Glomerular endothelial cell (primary cell): Measurements from ENCODE around the gene TRIM22. TPM values are rescaled to one million over a fixed set of nuclear protein-coding genes. Genes with fewer than 3 reads are reported as not detected.
"Not testable (repeated sequence)": the region's sequence is repeated elsewhere in the genome, so short reads cannot be mapped to it uniquely, and the experiment has no call there.

Experiments used
- DNase-seq: peaks from one replicate; pipeline ENCODE4 v3.0.0-alpha.2; 2011; ENCODE audit warnings: low read depth, low spot score; ENCODE audit errors: extremely low read depth
- total RNA-seq: library from RNA; depleted of rRNA; stranded (reverse); fragments of >200 nt; gene quantifications from 2 replicates; pipeline ENCODE4 v1.2.3, GENCODE V29; 2015

Gene TRIM22
- total RNA-seq, 1 donor from 2014 or later: 128 TPM

- DNase-seq: no peak
Measured at GRCh38 chr11:5690216-5690615, 626 bp downstream of the TRIM22 start.

GRCh38 chr11:5690736-5691135 is 1.1 kb downstream of the TRIM22 start:
- no peak for DNase-seq

GRCh38 chr11:5691238-5691963 is 1.8 kb downstream of the TRIM22 start:
- DNase-seq: not testable (repeated sequence)

DNA sequence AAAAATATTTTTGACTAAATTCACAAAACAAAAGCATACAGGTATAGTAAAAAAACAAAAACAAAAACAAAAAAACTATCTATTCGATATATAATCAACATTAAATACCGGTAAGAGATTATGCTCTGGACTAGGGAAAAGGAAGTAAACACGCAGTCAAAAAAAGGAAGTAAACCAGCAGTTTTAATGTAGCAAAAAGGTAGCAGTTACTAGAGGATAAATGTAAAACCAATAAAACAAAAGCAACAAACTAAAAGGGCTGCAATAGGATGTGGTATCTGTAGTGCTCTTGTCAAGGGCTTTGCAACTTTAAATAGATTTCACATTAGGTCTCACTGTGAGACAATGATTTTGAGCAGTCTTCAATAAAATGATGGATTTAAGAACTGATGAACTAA is 2.4 kb downstream of the TRIM22 start:
- no peak for DNase-seq

DNA sequence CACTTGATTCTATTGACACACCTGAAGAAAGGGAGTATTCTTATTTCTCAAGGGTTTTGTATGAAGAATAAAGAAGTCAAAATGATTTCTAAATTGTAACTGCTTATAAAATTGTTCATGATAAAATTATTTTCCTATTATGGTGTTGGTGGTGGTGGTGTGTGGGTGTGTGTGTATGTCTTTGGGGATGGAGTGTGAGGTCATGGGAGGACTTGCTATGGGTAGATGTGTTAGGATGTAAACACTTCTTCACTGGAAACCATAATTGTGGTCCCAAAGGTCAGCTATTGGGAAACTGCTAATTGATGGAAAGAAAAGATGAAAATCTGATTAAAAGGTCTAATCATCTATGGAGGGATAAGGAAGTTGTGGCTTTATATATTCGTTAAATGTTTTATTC is 5.1 kb downstream of the TRIM22 start:
- DNase-seq: no peak

GRCh38 chr11:5695580-5695979 is 6.0 kb downstream of the TRIM22 start:
- no peak for DNase-seq

- DNase-seq: no peak
Measured at GRCh38 chr11:5696210-5696609, 6.6 kb downstream of the TRIM22 start.

DNA sequence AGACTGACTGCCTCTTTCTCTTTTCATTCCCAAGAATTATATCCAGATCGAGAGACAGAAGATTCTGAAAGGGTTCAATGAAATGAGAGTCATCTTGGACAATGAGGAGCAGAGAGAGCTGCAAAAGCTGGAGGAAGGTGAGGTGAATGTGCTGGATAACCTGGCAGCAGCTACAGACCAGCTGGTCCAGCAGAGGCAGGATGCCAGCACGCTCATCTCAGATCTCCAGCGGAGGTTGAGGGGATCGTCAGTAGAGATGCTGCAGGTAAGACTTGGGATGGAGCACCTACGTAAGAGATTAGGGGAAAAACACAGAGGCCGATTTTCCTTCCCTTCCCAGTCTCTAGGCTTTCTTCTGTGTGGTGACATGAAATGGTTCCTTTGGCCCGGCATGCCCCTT is 8.7 kb downstream of the TRIM22 start:
- no peak for DNase-seq

DNA sequence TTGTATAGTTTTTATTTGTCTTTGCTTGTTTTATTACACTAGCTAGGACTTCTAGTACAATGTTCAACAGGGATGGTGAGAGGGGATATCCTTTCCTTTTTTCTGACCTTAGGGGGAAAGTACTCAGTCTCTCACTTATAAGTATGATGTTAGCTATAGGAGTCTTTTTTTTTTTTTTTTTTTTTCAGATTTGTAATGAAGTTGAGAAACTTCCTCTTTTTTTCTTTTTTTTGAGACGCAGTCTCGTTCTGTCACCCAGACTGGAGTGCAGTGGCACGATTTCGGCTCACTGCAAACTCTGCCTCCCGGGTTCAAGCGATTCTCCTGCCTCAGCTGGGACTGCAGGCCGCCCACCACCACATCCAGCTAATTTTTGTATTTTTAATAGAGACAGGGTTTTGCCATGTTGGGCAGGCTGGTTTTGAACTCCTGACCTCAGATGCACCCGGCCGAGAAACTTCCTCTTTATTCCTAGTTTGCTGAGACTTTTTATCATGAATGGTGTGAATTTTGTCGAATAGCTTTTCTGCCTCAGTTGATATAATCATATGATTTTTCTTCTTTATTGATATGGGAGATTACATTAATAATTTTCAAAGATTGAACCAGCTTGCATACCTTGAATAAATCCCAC is 10.9 kb downstream of the TRIM22 start:
- DNase-seq: no peak

- no peak for DNase-seq
Measured at GRCh38 chr11:5701055-5701577, 11.5 kb downstream of the TRIM22 start.

DNA sequence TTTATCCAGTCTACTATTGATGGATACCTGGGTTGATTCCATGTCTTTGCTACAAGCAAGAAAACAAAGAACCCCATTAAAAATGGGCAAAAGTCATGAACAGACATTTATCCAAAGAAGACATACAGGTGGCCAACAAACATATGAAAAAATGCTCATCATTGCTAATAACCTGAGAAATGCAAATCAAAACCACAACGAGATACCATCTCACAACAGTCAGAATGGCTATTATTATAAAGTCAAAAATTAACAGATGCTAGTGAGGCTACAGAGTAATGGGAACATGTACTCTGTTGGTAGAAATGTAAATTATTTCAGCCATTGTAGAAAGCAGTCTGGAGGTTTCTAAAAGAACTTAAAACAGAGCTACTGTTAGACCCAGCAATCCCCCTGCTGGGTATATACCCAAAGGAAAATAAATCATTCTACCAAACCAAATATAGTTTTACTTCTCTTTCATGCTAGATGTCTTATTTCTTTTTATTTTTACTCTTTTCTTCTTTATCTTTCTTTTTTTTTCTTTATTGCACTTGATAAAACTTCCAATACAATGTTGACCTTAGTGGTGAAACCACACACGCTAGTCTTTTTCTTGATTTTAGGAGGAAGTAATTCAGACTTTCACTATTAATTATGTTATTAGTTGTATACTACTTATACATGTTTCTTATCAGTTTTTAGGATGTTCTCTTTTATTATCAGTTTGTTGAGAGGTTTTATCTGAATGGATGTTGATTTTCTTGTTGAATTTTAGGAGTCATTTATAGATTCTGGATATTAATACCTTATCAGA is 14.3 kb downstream of the TRIM22 start:
- DNase-seq: no peak

GRCh38 chr11:5705688-5706087 is 16.1 kb downstream of the TRIM22 start:
- no peak for DNase-seq

DNA sequence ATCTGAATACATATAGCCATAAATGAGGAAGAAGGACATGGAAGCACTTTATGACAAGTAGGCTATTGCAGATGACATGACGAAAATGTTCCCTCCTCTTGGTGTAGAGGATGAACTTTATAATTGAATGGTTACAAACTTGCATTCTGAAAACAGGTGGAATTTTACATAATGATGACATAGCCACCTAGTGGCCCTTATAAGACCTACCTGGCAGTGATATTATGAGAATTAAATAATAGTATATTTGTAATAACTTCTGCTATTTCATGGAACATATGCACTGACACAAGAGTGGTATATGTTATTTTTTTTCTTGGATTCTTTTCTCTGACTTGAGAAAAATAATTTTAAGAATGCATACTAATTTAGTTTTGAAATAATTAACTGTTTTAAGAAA is 22.9 kb downstream of the TRIM22 start:
- no peak for DNase-seq

- DNase-seq: no peak
Measured at GRCh38 chr11:5713695-5714094, 24.1 kb downstream of the TRIM22 start.

DNA sequence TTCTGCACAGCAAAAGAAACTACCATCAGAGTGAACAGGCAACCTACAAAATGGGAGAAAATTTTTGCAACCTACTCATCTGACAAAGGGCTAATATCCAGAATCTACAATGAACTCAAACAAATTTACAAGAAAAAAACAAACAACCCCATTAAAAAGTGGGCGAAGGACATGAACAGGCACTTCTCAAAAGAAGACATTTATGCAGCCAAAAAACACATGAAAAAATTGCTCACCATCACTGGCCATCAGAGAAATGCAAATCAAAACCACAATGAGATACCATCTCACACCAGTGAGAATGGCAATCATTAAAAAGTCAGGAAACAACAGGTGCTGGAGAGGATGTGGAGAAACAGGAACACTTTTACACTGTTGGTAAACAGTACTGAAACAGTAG is 26.9 kb downstream of the TRIM22 start:
- DNase-seq: not testable (repeated sequence)

DNA sequence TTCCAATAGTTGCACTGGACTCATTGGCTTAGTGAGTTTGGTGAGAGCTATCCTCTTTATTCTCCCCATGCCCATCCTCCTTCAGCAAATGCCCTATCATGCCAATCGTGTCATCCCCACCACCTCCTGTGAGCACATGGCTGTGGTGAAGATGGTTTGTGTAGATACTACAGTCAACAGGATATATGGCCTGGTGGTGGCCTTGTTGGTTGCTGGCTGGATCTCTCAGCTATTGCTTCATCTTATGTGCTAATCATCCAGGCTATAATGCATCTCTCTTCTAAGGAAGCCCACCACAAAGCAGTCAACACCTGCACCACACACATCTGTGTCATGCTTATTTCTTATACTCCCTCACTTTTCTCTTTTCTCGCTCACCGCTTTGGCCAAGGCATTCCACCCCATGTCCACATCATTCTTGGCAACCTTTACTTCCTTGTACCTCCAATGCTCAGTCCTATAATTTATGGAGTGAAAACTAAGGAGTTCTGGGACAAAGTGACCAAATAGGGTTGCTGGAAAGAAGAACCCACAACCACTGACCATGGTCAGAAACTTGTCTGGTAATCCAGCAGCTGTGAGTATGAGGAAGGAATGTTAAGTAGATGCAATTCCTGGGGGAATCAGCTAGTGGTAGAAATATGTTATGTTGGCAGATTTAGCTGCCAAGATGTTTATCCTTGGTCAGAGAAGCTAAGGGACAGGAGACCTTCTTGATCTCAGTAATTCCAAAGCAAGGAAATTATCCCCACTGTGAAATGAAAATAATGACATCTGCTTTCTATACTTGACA is 30.3 kb downstream of the TRIM22 start:
- no peak for DNase-seq

DNA sequence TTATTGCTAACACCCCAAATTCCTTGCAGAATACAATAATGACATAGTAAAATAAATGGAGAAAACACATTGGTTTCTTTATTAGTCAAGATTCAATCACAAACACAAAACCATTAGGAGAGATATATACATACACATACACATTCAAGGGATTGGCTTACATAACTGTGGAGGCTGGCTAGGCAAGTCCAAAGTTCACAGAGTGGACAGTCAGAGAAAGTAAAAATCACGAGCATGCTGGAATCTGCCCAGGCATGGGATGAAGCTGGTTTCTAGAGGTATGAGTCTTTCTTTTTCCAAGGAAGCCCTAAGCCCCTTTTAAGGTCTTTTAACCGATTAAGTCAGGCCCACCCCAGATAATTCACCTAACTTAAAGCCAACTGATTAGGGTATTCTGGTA is 33.0 kb downstream of the TRIM22 start:
- no peak for DNase-seq

DNA sequence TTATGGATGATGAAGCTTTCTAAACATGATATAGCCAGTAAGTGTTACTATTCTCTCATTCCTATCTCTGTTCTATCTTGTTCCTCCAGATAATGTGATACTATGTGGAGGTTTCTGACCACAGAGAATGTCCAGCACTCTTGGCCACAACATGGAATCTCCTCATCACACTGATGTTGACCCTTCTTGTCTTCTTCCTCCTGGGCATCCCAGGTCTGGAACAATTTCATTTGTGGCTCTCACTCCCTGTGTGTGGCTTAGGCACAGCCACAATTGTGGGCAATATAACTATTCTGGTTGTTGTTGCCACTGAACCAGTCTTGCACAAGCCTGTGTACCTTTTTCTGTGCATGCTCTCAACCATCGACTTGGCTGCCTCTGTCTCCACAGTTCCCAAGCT is 36.8 kb downstream of the TRIM22 start:
- no peak for DNase-seq

GRCh38 chr11:5727691-5728090 is 38.1 kb downstream of the TRIM22 start:
- no peak for DNase-seq

GRCh38 chr11:5736396-5736795 is 46.8 kb downstream of the TRIM22 start, which contains the start of gene OR56B1:
Gene OR56B1, plus strand, starts transcription at chr11:5736448. Its CDS starts 69 bp downstream, at chr11:5736517.
- no peak for DNase-seq

DNA sequence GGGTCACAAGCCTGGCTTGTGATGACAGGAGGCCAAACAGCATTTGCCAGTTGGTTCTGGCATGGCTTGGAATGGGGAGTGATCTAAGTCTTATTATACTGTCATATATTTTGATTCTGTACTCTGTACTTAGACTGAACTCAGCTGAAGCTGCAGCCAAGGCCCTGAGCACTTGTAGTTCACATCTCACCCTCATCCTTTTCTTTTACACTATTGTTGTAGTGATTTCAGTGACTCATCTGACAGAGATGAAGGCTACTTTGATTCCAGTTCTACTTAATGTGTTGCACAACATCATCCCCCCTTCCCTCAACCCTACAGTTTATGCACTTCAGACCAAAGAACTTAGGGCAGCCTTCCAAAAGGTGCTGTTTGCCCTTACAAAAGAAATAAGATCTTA is 47.5 kb downstream of the TRIM22 start:
- no peak for DNase-seq
